ENCODE measurements around the gene TSKS. TPM values are rescaled to one million over a fixed set of nuclear protein-coding genes. Genes with fewer than 3 reads are reported as not detected.

Gene TSKS
- polyA plus RNA-seq, 1 donor (not counting 4 experiments of a cell fraction or from before 2014, with no cell fraction given): 1.9 TPM

DNA sequence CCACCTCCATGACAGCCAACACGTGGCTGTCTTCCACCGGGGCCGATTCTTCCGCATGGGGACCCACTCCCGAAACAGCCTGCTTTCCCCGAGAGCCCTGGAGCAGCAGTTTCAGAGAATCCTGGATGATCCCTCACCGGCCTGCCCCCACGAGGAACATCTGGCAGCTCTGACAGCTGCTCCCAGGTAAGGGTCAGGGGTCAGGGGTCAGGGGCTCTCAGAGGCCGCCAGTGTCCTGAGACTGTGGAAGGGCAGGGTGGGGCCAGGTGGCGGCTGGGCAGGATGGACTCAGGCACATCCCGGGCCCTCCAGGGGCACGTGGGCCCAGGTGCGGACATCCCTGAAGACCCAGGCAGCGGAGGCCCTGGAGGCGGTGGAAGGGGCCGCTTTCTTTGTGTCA is 57.2 kb downstream of the TSKS start:
- H3K9ac ChIP-seq (ENCODE audit: control insufficient read depth, extremely low read depth, insufficient read depth, low read length): no peak overlapping the region
- H3K9me3 ChIP-seq (ENCODE audit: control insufficient read depth, low read depth, low read length): no peaks in the 10 kb centered on the region
- H2AFZ ChIP-seq (ENCODE audit: control insufficient read depth, low read length): no peak overlapping the region
- H3K36me3 ChIP-seq (ENCODE audit: control insufficient read depth in 2 of 2, extremely low read depth in 1 of 2, insufficient read depth in 2 of 2, low read length in 2 of 2): no peaks in the 10 kb centered on the region
- dilution Hi-C loops (cut with MboI; ENCODE audit: extremely low pct_ligation_motif_present, low sequenced_read_pairs): no loop called here
- no peak overlapping the region for H3K4me2 ChIP-seq (ENCODE audit: control insufficient read depth, extremely low read depth, insufficient read depth, low read depth, low read length)
- H4K20me1 ChIP-seq (ENCODE audit: control insufficient read depth, extremely low read depth, insufficient read depth, low read length): no peaks in the 10 kb centered on the region
- H3K9me1 ChIP-seq (ENCODE audit: control insufficient read depth, extremely low read depth, insufficient read depth, low read length): no peaks in the 10 kb centered on the region
- FAIRE-seq (no peak), DNase-seq (ENCODE audit: low read depth, low spot score) (no peak)
- peaks cover 6% of the 10 kb centered on the region for H3K27me3 ChIP-seq (ENCODE audit: control insufficient read depth, extremely low read depth, insufficient read depth, low read length)
- H3K4me3 ChIP-seq (ENCODE audit: control insufficient read depth in 2 of 3, extremely low read depth in 1 of 3, insufficient read depth in 2 of 3, low read depth in 1 of 3, low read length in 3 of 3): no peak overlapping the region
- TF ChIP-seq EZH2 (IDR thresholded peaks at IDR 0.05; ENCODE audit: low read length) (no peak), CTCF (optimal IDR thresholded peaks at IDR 0.05 in 1 of 3, IDR thresholded peaks at IDR 0.05 in 1 of 3, conservative IDR thresholded peaks at IDR 0.05 in 1 of 3; ENCODE audit: extremely low read depth in 1 of 3, insufficient read depth in 2 of 3, low read length in 3 of 3) (no peak)
- H3K79me2 ChIP-seq (ENCODE audit: control insufficient read depth, insufficient read depth, low read length): no peaks in the 10 kb centered on the region
- H3K27ac ChIP-seq (ENCODE audit: control insufficient read depth, insufficient read depth, low read length): no peak overlapping the region
- no peaks in the 10 kb centered on the region for H3K4me1 ChIP-seq (ENCODE audit: control insufficient read depth, extremely low read depth, insufficient read depth, low read length)

DNA sequence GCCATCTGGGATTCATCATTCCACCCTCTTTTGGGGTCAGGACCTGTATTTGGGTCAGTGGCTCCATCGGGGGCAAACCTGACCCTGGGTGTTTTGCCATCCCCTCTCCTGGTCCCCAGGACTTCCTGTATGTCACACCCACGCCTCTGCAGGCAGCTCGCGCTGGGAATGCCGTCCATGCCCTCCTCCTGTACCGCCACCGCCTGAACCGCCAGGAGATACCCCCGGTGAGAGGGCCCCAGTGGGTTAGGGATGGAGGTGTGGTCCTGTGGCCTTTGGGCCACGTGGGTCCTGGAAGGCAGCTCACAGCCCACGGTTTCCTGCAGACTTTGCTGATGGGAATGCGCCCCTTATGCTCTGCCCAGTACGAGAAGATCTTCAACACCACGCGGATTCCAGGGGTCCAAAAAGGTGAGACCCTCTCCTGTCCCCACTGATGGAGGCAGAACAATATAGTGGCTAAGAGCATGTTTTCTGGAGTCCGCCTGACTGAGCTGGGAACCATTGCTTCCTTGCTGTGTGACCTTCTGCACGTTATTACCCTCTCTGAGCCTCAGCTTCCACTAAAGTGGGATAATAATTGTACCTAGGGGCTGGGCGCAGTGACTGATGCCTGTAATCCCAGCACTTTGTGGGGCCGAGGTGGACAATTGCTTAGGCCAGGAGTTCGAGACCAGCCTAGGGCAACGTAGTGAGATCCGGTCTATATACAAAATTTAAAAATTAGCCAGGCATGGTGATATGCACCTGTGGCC is 58.0 kb downstream of the TSKS start:
- Histone ChIP-seq H3K4me3 (ENCODE audit: control insufficient read depth in 2 of 3, extremely low read depth in 1 of 3, insufficient read depth in 2 of 3, low read depth in 1 of 3, low read length in 3 of 3) (no peak overlapping the region), H3K4me2 (ENCODE audit: control insufficient read depth, extremely low read depth, insufficient read depth, low read depth, low read length) (no peak overlapping the region), H3K36me3 (ENCODE audit: control insufficient read depth in 2 of 2, extremely low read depth in 1 of 2, insufficient read depth in 2 of 2, low read length in 2 of 2) (no peaks in the 10 kb centered on the region), H3K9me1 (ENCODE audit: control insufficient read depth, extremely low read depth, insufficient read depth, low read length) (no peaks in the 10 kb centered on the region), H4K20me1 (ENCODE audit: control insufficient read depth, extremely low read depth, insufficient read depth, low read length) (no peaks in the 10 kb centered on the region), H3K9me3 (ENCODE audit: control insufficient read depth, low read depth, low read length) (no peaks in the 10 kb centered on the region), H3K27me3 (ENCODE audit: control insufficient read depth, extremely low read depth, insufficient read depth, low read length) (peaks cover 14% of the 10 kb centered on the region), H3K79me2 (ENCODE audit: control insufficient read depth, insufficient read depth, low read length) (no peaks in the 10 kb centered on the region), H2AFZ (ENCODE audit: control insufficient read depth, low read length) (no peak overlapping the region), H3K4me1 (ENCODE audit: control insufficient read depth, extremely low read depth, insufficient read depth, low read length) (no peaks in the 10 kb centered on the region), H3K27ac (ENCODE audit: control insufficient read depth, insufficient read depth, low read length) (no peak overlapping the region), H3K9ac (ENCODE audit: control insufficient read depth, extremely low read depth, insufficient read depth, low read length) (no peak overlapping the region)
- FAIRE-seq (no peak), DNase-seq (ENCODE audit: low read depth, low spot score) (no peak)
- dilution Hi-C loops (cut with MboI; ENCODE audit: extremely low pct_ligation_motif_present, low sequenced_read_pairs): no loop called here
- TF ChIP-seq EZH2 (IDR thresholded peaks at IDR 0.05; ENCODE audit: low read length): no peak
- TF ChIP-seq CTCF (optimal IDR thresholded peaks at IDR 0.05 in 1 of 3, IDR thresholded peaks at IDR 0.05 in 1 of 3, conservative IDR thresholded peaks at IDR 0.05 in 1 of 3; ENCODE audit: extremely low read depth in 1 of 3, insufficient read depth in 2 of 3, low read length in 3 of 3): no peak
